ENCODE results near the gene TRAPPC14.

- TF ChIP-seq CTCF (IDR thresholded peaks at IDR 0.05) (no peak), POLR2A (IDR thresholded peaks at IDR 0.05) (no peak)
Observed at GRCh38 chr7:100128637-100128963, 29.9 kb downstream of the TRAPPC14 start.

Data from thyroid gland (tissue), 4 donors.